HAP-1 (cell line): ENCODE measurements around the gene FARS2.

ENCODE experiments used
- DNase-seq, 2 experiments: peaks; one replicate each; pipeline ENCODE4 v3.0.0-alpha.2; 2016 to 2020; ENCODE audit warnings: low spot score in 2 of 2
- H3K27me3 ChIP-seq: fragments of 250-450 bp; sonication (Bioruptor Pico); 2 replicates; pipeline ENCODE4 v1.5.1; 2020; ENCODE audit warnings: low read depth, mild to moderate bottlenecking, moderate library complexity
- H3K36me3 ChIP-seq: fragments of 250-450 bp; sonication (Bioruptor Pico); replicated peaks from 2 replicates; pipeline ENCODE4 v1.5.1; 2020; ENCODE audit warnings: mild to moderate bottlenecking
- H3K4me1 ChIP-seq: fragments of 250-450 bp; sonication (Bioruptor Pico); 2 replicates; pipeline ENCODE4 v1.5.1; 2020; ENCODE audit warnings: mild to moderate bottlenecking
- H3K4me3 ChIP-seq: fragments of 250-450 bp; sonication (Bioruptor Pico); 2 replicates; pipeline ENCODE4 v1.5.1; 2020; ENCODE audit warnings: mild to moderate bottlenecking, moderate library complexity
- H3K9me3 ChIP-seq: fragments of 250-450 bp; sonication (Bioruptor Pico); 2 replicates; pipeline ENCODE4 v1.5.1; 2020; ENCODE audit warnings: mild to moderate bottlenecking, moderate library complexity
- in situ Hi-C: fragments of 300-500 bp; cut with MboI; formaldehyde crosslinking; loops from 3 replicates; pipeline ENCODE4 v1.14.3; 2020; ENCODE audit warnings: low sequenced_read_pairs, inconsistent platforms, mixed read lengths

FARS2 gene

GRCh38 chr6:5302220-5302946, 41.1 kb downstream of the FARS2 start:
- DNase-seq = no peak
- peaks cover 16% of the 10 kb centered on the region for H3K4me1 ChIP-seq

DNA sequence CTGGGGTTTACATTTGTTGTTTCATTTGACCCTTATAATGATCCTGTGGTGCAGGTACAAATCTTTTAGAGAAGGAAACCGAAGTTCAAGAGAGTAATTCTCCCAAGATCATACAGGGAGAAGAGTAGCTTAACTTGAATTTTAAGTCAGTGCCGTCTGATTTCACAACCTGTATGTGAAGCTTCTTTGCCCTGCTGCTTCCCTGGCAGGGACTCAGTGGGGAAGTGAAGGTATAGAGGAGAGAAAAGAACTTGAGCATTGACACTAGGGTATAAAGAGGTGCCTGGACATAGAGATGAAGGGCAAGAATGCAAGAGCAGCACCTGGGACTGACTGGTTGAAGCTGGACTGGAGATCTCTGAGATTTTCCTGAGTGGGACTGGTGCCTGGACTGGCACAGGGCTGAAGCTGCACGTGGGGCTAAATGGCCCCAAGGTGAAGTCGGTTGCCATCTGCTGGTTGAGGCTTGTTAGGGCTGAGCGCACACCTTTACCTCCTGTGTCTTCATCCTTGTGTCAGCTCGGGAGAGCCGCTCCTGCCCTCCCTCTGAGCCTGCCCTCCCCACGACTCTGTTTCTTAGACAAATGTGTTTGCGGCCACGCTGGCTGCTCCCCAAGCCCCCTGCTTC, 41.8 kb downstream of the FARS2 start:
- Histone ChIP-seq H3K4me1 (peaks cover 16% of the 10 kb centered on the region), H3K4me3 (no peak overlapping the region), H3K9me3 (no peaks in the 10 kb centered on the region), H3K27me3 (no peaks in the 10 kb centered on the region), H3K36me3 (no peaks in the 10 kb centered on the region)
- DNase-seq = peak in 1 of 2 experiments; percentile 18
- in situ Hi-C loops = no loop called here

More at GRCh38 chr6:5302220-5302946, 41.1 kb downstream of the FARS2 start:
- in situ Hi-C loops = no loop called here
- no peaks in the 10 kb centered on the region for H3K36me3 ChIP-seq
- no peak overlapping the region for H3K4me3 ChIP-seq
- H3K27me3 ChIP-seq = no peaks in the 10 kb centered on the region
- no peaks in the 10 kb centered on the region for H3K9me3 ChIP-seq

- no peaks in the 10 kb centered on the region for H3K36me3 ChIP-seq
- H3K4me1 ChIP-seq = peaks cover 16% of the 10 kb centered on the region
- DNase-seq = no peak
- H3K9me3 ChIP-seq = no peaks in the 10 kb centered on the region
- H3K27me3 ChIP-seq = no peaks in the 10 kb centered on the region
- no peak overlapping the region for H3K4me3 ChIP-seq
- in situ Hi-C loops = no loop called here
Observed at GRCh38 chr6:5303682-5304081, 42.4 kb downstream of the FARS2 start.

GRCh38 chr6:5305968-5306626, 44.8 kb downstream of the FARS2 start:
- Histone ChIP-seq H3K27me3 (no peaks in the 10 kb centered on the region), H3K4me1 (peaks cover 16% of the 10 kb centered on the region), H3K4me3 (no peak overlapping the region), H3K9me3 (no peaks in the 10 kb centered on the region), H3K36me3 (no peaks in the 10 kb centered on the region)
- in situ Hi-C loops = no loop called here
- peak; percentile 60 to 83 for DNase-seq

DNA sequence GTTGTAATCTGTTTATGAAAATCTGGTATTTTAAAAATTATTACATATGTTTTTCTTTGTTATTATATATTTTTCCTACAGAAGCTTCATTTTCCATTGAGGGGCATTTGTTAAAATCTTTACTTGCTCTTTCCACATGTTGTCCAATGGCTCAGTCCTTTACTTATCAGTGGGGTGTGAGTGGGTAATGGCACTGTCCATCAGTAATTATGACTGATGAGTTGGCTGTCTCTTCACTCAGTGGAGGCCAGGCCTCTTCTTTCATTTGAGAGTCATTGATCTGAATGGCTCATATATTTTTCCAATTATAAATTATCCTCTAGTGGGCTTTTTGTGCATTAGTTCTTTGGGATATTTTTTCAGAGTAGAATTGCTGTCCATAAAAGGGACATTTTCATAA, 45.7 kb downstream of the FARS2 start:
- no peak for DNase-seq
- H3K4me1 ChIP-seq = peaks cover 16% of the 10 kb centered on the region

DNA sequence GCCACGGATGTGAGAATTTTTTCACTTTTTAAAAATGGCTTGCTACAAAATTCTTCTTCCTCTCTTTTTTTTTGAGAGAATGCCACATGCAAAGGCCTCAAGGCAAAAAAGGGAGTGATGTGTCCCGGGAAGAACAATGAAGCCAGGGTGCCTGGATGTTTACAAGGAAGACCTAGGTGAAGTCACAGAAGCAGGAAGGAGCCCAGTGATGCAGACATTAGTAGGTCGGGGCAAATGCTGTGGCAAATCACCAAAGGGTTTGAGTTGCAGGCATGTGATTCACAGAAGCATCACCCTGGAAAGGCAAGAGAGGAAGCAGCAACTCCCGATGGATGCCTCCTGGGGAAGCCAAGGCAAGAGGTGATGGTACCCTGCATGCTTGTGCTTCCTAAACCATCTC, 46.8 kb downstream of the FARS2 start:
- Histone ChIP-seq H3K27me3 (no peaks in the 10 kb centered on the region), H3K9me3 (no peaks in the 10 kb centered on the region), H3K36me3 (no peaks in the 10 kb centered on the region), H3K4me3 (no peak overlapping the region), H3K4me1 (peaks cover 16% of the 10 kb centered on the region)
- DNase-seq = no peak
- in situ Hi-C loops = no loop called here

More for the DNA sequence above, 45.7 kb downstream of the FARS2 start:
- Histone ChIP-seq H3K4me3 (no peak overlapping the region), H3K36me3 (no peaks in the 10 kb centered on the region), H3K9me3 (no peaks in the 10 kb centered on the region), H3K27me3 (no peaks in the 10 kb centered on the region)
- in situ Hi-C loops = no loop called here

DNA sequence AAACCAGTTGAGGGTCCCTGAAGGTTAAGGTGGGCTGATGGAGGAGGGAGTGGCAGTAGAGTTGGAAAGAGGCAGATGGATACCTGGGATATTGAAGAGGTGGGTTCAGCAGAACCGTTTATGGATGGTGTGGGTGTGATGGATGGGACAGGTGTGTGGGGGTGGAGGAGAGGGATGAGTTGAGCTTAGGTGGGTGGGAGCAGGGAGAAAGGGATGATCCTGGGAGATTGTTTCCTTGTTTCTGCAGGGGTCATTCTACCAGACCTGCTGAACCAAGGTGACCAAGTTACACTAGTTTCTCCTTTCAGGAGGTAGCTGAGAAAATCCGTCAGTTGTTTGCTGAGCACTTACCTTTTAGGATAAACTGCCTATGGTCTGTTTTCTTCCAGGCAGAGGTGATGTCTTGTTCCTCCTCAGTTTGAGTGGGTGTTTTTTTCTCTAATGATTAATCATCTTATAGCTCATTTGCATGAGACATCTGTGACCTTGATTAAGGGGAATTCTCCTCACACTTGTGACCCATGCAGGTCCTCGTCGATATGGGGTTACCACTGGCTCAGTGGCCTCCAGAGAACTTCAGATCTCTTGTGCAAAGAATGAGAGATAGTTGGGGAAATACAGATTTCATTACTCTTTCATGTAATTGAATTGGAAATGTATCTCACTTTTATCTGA, 53.0 kb downstream of the FARS2 start:
- H3K4me1 ChIP-seq = peaks cover 9% of the 10 kb centered on the region; the same call in 1 of the 2 replicates
- no peak for DNase-seq
- no peaks in the 10 kb centered on the region for H3K27me3 ChIP-seq
- in situ Hi-C loops = no loop called here
- H3K4me3 ChIP-seq = no peak overlapping the region
- H3K36me3 ChIP-seq = no peaks in the 10 kb centered on the region
- no peaks in the 10 kb centered on the region for H3K9me3 ChIP-seq

DNA sequence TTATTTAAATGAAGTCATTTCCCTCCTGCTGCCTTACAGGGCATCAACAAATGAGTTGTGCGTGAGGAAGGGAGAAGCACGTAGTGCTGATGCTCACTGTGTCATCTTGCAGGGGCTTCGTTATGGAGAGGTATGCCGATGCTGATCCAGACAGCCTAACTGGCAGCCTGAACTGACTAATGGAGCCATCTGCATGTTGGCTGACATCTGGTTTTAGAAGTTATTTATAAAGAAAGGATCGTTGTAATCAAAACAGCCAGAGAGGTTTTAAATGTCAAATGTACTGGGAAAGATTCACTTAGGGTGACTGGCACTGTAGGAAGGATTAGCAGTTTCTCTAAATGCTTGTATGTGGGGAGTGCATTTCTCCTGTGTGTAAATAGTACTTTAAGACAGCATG, 54.6 kb downstream of the FARS2 start:
- in situ Hi-C loops = no loop called here
- Histone ChIP-seq H3K4me1 (peaks cover 9% of the 10 kb centered on the region; the same call in 1 of the 2 replicates), H3K27me3 (no peaks in the 10 kb centered on the region), H3K4me3 (no peak overlapping the region), H3K36me3 (no peaks in the 10 kb centered on the region), H3K9me3 (no peaks in the 10 kb centered on the region)
- DNase-seq = no peak

DNA sequence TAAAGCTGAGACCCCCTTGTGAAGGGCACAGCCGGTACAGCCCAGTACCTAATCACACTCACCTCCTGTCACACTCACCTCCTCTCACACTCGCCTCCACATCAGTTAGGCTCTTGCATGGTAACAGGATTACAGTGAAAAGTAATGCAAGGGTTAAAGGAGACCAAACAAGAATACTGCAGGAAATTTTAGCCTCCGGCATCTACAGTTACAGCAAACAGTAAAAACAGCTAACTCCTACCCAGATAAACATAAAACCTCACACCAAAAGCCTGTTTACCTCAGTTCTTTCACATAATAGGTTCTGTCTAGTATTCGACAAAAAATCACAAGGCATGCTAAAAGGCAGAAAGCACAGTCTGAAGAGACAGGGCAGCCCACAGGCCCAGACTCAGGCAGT, 55.6 kb downstream of the FARS2 start:
- no peak for DNase-seq
- in situ Hi-C loops = no loop called here
- peaks cover 9% of the 10 kb centered on the region; the same call in 1 of the 2 replicates for H3K4me1 ChIP-seq
- no peaks in the 10 kb centered on the region for H3K36me3 ChIP-seq
- H3K9me3 ChIP-seq = no peaks in the 10 kb centered on the region
- H3K27me3 ChIP-seq = no peaks in the 10 kb centered on the region
- no peak overlapping the region for H3K4me3 ChIP-seq

- H3K4me1 ChIP-seq = peaks cover 5% of the 10 kb centered on the region; the same call in 1 of the 2 replicates
- in situ Hi-C loops = no loop called here
- H3K9me3 ChIP-seq = no peaks in the 10 kb centered on the region
- no peaks in the 10 kb centered on the region for H3K27me3 ChIP-seq
- H3K36me3 ChIP-seq = no peaks in the 10 kb centered on the region
- DNase-seq = no peak
- no peak overlapping the region for H3K4me3 ChIP-seq
Observed at GRCh38 chr6:5318617-5319272, 57.4 kb downstream of the FARS2 start.

DNA sequence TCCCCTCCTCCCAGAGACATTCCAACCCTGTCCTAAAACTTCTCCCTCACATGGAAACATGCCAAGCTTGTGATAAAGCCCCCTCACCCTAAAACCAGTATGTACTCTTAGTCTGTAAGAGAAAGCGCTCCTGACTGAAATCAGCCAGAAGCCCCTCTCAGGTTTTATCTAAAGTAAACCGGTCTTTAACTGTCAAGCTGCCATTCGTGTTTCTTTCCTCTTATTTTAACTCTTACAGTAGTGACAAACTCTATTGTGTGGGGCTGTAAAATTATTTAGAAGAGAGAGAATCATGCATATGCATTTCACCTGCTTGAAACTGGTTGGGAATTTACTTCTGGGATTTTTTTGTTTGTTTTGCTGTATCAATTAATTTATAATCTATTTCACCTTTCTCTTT, 62.7 kb downstream of the FARS2 start:
- in situ Hi-C loops = no loop called here
- no peak for DNase-seq
- no peaks in the 10 kb centered on the region for H3K27me3 ChIP-seq
- no peaks in the 10 kb centered on the region for H3K9me3 ChIP-seq
- no peaks in the 10 kb centered on the region for H3K4me1 ChIP-seq
- H3K36me3 ChIP-seq = no peaks in the 10 kb centered on the region
- no peak overlapping the region for H3K4me3 ChIP-seq

DNA sequence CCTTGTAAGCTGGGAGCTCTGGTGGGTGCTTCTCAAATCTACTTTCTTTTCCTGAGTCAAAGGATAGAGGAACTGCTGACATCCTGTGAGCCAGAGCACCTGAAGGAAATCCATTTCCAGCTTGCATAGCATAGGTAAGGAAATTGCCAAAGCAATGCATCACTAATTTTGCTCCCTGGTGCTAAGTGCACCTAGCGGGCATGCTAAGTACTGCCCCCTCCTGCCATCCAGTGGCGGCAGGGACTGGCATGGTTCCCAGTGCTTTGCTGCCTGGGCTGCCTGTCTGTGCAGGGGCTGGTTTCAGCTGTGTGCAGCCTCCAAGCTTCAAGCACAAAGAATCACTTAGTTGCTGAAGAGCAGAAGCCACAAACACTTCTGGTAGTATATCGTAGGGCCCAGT, 63.9 kb downstream of the FARS2 start:
- no peaks in the 10 kb centered on the region for H3K27me3 ChIP-seq
- H3K9me3 ChIP-seq = no peaks in the 10 kb centered on the region
- H3K4me3 ChIP-seq = no peak overlapping the region
- no peaks in the 10 kb centered on the region for H3K4me1 ChIP-seq
- DNase-seq = no peak
- no peaks in the 10 kb centered on the region for H3K36me3 ChIP-seq
- in situ Hi-C loops = no loop called here

- no peaks in the 10 kb centered on the region for H3K36me3 ChIP-seq
- no peak overlapping the region for H3K4me3 ChIP-seq
- no peaks in the 10 kb centered on the region for H3K9me3 ChIP-seq
- no peaks in the 10 kb centered on the region for H3K4me1 ChIP-seq
- in situ Hi-C loops = no loop called here
- H3K27me3 ChIP-seq = no peaks in the 10 kb centered on the region
- DNase-seq = no peak
Observed at GRCh38 chr6:5326022-5326641, 64.8 kb downstream of the FARS2 start.
